HCT116 (cell line): Measurements from ENCODE around the gene TPBGL. TPM values are rescaled to one million over a fixed set of nuclear protein-coding genes. Genes with fewer than 3 reads are reported as not detected.

Experiments used
- ATAC-seq: fragments of 200-7000 bp; cut with Tn5 transposase; 2 replicates; pipeline ENCODE4 v1.9.1; 2020; ENCODE audit warnings: mild to moderate bottlenecking, moderate library complexity
- BruUV-seq: library from RNA; stranded (reverse); fragments of 400-500 nt; replicated peaks from 2 replicates; lab custom pipeline; 2021; lab: Mats Ljungman, UMichigan
- CTCF ChIA-PET: fragments of 300-600 bp; sonication (Branson Sonifier 250); formaldehyde crosslinking; loops from one replicate; lab custom pipeline; 2021; ENCODE audit warnings: antibody characterized with exemption; lab: Charles Lee
- POLR2A ChIA-PET: fragments of 300-600, 350-600 bp; sonication (Branson Sonifier 250); formaldehyde crosslinking; loops from one replicate; lab custom pipeline; 2021; ENCODE audit warnings: antibody characterized with exemption; lab: Charles Lee
- RAD21 ChIA-PET, 2 experiments: fragments of 300-600 bp; sonication (Branson Sonifier 250); formaldehyde crosslinking; loops; one replicate each; lab custom pipeline; 2023; ENCODE audit warnings: low total read pairs in 2 of 2; ENCODE audit not compliant: uncharacterized antibody in 2 of 2, unreplicated experiment in 2 of 2, low non-redundant PET in 1 of 2; lab: Charles Lee
- DNase-seq: peaks from one replicate; pipeline ENCODE4 v3.0.0-alpha.2; 2010; ENCODE audit warnings: low read depth, low spot score
- H2AFZ ChIP-seq: fragments of 200-600 bp; shearing (Covaris generic), sonication (generic); 2 replicates; pipeline ENCODE4 v1.6.1; 2017; ENCODE audit warnings: low read depth, mixed run types, mixed read lengths, antibody characterized with exemption, low read length; ENCODE audit not compliant: poor library complexity, severe bottlenecking
- H3K27ac ChIP-seq: 2 replicates; pipeline ENCODE4 v1.5.1; 2012; ENCODE audit warnings: low read depth, low read length
- H3K27me3 ChIP-seq: fragments of 200-600 bp; sonication (generic); 2 replicates; pipeline ENCODE4 v1.6.1; 2016; ENCODE audit warnings: mixed run types, low read length, mixed read lengths; ENCODE audit not compliant: insufficient read depth
- H3K36me3 ChIP-seq, 2 experiments: fragments of 200-500 bp in 1 of 2; fragments of 200-600 bp in 1 of 2; sonication (Bioruptor generic) in 1 of 2; sonication (generic) in 1 of 2; 2 replicates each; pipeline versions ENCODE4 v1.5.1 to v1.6.1; 2014 to 2016; ENCODE audit warnings: low read length in 2 of 2, inconsistent platforms in 1 of 2, mixed read lengths in 1 of 2, mixed run types in 1 of 2; ENCODE audit not compliant: insufficient read depth in 2 of 2, control insufficient read depth in 1 of 2
- H3K4me1 ChIP-seq, 2 experiments: fragments of 200-600 bp in 1 of 2; sonication (generic) in 1 of 2; 2 replicates each; pipeline versions ENCODE4 v1.5.1 to v1.6.1; 2012 to 2017; ENCODE audit warnings: low read length in 2 of 2, inconsistent platforms in 1 of 2, mild to moderate bottlenecking in 1 of 2, mixed read lengths in 1 of 2, mixed run types in 1 of 2, moderate library complexity in 1 of 2; ENCODE audit not compliant: insufficient read depth in 2 of 2, control insufficient read depth in 1 of 2
- H3K4me2 ChIP-seq: fragments of 200-600 bp; sonication (generic); 2 replicates; pipeline ENCODE4 v1.6.1; 2017; ENCODE audit warnings: mixed run types, low read length, mixed read lengths
- H3K4me3 ChIP-seq, 2 experiments: fragments of 200-600 bp in 1 of 2; sonication (generic) in 1 of 2; replicated peaks in 1 of 2; 2 replicates each; pipeline ENCODE4 v1.5.1; 2011 to 2016; ENCODE audit warnings: low read length in 2 of 2, control low read depth in 1 of 2, low read depth in 1 of 2, mild to moderate bottlenecking in 1 of 2, mixed read lengths in 1 of 2, mixed run types in 1 of 2
- H3K79me2 ChIP-seq: fragments of 200-600 bp; sonication (generic); 2 replicates; pipeline ENCODE4 v1.6.1; 2017; ENCODE audit warnings: mild to moderate bottlenecking, mixed run types, low read length, moderate library complexity, mixed read lengths; ENCODE audit not compliant: insufficient read depth
- H3K9ac ChIP-seq: fragments of 200-600 bp; sonication (generic); 2 replicates; pipeline ENCODE4 v1.6.1; 2016; ENCODE audit warnings: low read length, mixed read lengths
- H3K9me2 ChIP-seq: fragments of 200-600 bp; sonication (generic), shearing (Covaris generic); 2 replicates; pipeline ENCODE4 v1.6.1; 2017; ENCODE audit warnings: mixed run types, mild to moderate bottlenecking, moderate library complexity; ENCODE audit not compliant: insufficient read depth
- H3K9me3 ChIP-seq, 2 experiments: fragments of 200-500 bp in 1 of 2; fragments of 200-600 bp in 1 of 2; sonication (Bioruptor generic) in 1 of 2; sonication (generic) in 1 of 2; 2 replicates each; pipeline ENCODE4 v1.6.1; 2014 to 2017; ENCODE audit warnings: low read length in 2 of 2, mixed read lengths in 2 of 2, inconsistent platforms in 1 of 2, low read depth in 1 of 2, mild to moderate bottlenecking in 1 of 2, mixed run types in 1 of 2, moderate library complexity in 1 of 2; ENCODE audit not compliant: control insufficient read depth in 1 of 2, insufficient read depth in 1 of 2
- H4K20me1 ChIP-seq: fragments of 200-600 bp; sonication (generic), shearing (Covaris generic); 2 replicates; pipeline ENCODE4 v1.6.1; 2017; ENCODE audit warnings: mixed run types, mild to moderate bottlenecking, moderate library complexity; ENCODE audit not compliant: insufficient read depth
- CBX3 ChIP-seq: IDR thresholded peaks from 2 replicates; pipeline ENCODE4 v1.6.1; 2012; ENCODE audit warnings: low read depth
- EGR1 ChIP-seq: IDR thresholded peaks from 2 replicates; pipeline ENCODE4 v1.6.1; 2012; ENCODE audit warnings: low read depth
- EZH2phosphoT487 ChIP-seq: fragments of 200-600 bp; IDR thresholded peaks from 2 replicates; pipeline ENCODE4 v1.6.1; 2018; ENCODE audit warnings: antibody characterized with exemption, borderline replicate concordance
- SIN3A ChIP-seq: IDR thresholded peaks from 2 replicates; pipeline ENCODE4 v1.6.1; 2012; ENCODE audit warnings: low read depth
- SRF ChIP-seq: IDR thresholded peaks from 2 replicates; pipeline ENCODE4 v1.6.1; 2012; ENCODE audit warnings: low read depth
- YY1 ChIP-seq: IDR thresholded peaks from 2 replicates; pipeline ENCODE4 v1.6.1; 2011; ENCODE audit warnings: low read length, low read depth, moderate library complexity, mild to moderate bottlenecking; ENCODE audit not compliant: insufficient replicate concordance; ENCODE audit errors: extremely low read depth
- ZFX ChIP-seq: fragments of 450-650 bp; IDR thresholded peaks from 2 replicates; pipeline ENCODE4 v1.6.1; 2017
- ZNF274 ChIP-seq: fragments of 200-500 bp; sonication (Bioruptor generic); IDR thresholded peaks from 2 replicates; pipeline ENCODE4 v1.6.1; 2014; ENCODE audit warnings: mild to moderate bottlenecking, low read depth, low read length, inconsistent platforms
- intact Hi-C: fragments of 100-400 bp; cut with micrococcal nuclease; formaldehyde crosslinking; loops from 2 replicates; pipeline ENCODE4 v1.10.0; 2022
- total RNA-seq: library from RNA; stranded (reverse); gene quantifications from one replicate; pipeline ENCODE4 v1.2.1, GENCODE V29; 2021; ENCODE audit not compliant: unreplicated experiment
- TF ChIP-seq, protein P1 (sequence below): IDR thresholded peaks from 2 replicates; pipeline ENCODE4 v1.6.1; 2012
- TF ChIP-seq, protein P2 (sequence below), 3 experiments: fragments of 200-600 bp in 1 of 3; sonication (generic) in 1 of 3; IDR thresholded peaks in 2 of 3; conservative IDR thresholded peaks in 1 of 3; 2 replicates each; pipeline ENCODE4 v1.5.1; 2012 to 2017; ENCODE audit warnings: low read depth in 2 of 3, low read length in 2 of 3, antibody characterized with exemption in 1 of 3, borderline replicate concordance in 1 of 3, control low read depth in 1 of 3, mild to moderate bottlenecking in 1 of 3, mixed read lengths in 1 of 3, mixed run types in 1 of 3, moderate library complexity in 1 of 3; ENCODE audit not compliant: insufficient read depth in 1 of 3
- TF ChIP-seq, protein P3 (sequence below): IDR thresholded peaks from 2 replicates; pipeline ENCODE4 v1.6.1; 2011; ENCODE audit warnings: mild to moderate bottlenecking, low read length, moderate library complexity; ENCODE audit not compliant: insufficient replicate concordance; ENCODE audit errors: extremely low read depth
- TF ChIP-seq, protein P4 (sequence below): IDR thresholded peaks from 2 replicates; pipeline ENCODE4 v1.6.1; 2012

Gene TPBGL
- total RNA-seq, 1 experiment from 2014 or later, result 0.12 TPM

DNA sequence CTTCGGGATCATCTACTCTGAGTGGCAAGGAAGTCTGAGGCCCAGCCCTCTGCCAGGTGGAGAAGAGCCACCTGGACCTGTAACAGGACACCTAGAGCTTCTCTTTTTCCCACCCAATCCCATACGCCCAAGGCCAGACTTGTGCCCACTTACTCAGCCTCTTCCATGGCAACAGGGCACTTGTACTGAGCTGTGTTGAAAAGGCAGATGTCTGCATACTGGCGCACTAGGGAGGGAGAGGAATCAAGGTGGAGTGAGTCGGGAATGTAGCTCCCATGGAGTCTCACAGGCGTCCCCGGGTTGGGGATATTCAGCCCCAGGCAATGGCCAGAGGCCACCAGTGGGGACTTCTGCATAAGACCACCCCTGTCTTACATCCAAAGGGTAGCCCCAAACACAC, 36.1 kb downstream of the TPBGL start (continued):
- TF ChIP-seq EZH2phosphoT487, result no peak

DNA sequence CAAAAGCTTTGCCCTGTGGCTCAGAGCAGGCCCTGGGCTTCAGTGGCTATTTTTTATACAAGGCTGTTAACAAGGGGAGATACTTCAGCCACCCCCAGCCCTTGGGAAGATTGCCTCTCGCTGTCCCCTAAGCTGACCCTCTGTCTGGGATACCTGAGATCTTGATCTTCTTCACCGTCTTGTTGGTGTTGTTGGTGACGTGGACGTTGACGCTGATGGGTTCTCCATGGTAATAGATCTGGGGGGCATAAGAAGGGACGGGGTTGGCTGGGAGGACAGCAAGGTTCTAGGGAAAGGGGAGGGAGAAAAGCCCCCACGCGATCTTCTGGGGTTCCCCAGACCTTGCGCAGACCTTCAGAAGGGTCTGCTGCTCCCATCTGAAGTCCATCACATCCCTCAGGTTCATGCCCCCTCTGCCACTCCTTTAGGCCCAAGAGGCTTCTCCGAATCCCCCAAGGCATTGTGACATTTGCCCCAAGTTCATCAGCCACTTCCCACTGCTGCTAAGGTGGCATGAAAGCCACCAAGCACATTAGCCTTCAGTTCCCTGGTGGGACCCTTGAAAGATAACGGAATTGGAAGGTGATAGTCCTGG, 36.7 kb downstream of the TPBGL start:
- CTCF ChIA-PET, result no interaction called here
- Histone ChIP-seq H4K20me1 (no peaks in the 10 kb centered on the region), H3K9me3 (no peaks in the 10 kb centered on the region), H3K79me2 (no peaks in the 10 kb centered on the region), H3K4me1 (no peaks in the 10 kb centered on the region), H3K4me2 (no peak overlapping the region), H3K27me3 (no peaks in the 10 kb centered on the region), H3K27ac (no peak overlapping the region), H2AFZ (no peak overlapping the region), H3K9ac (no peak overlapping the region), H3K36me3 (peaks cover 0 to 7% of the 10 kb centered on the region in 2 experiments; a peak in 2 of 4 replicates), H3K9me2 (no peaks in the 10 kb centered on the region), H3K4me3 (no peak overlapping the region)
- intact Hi-C loops, result no loop called here
- POLR2A ChIA-PET, result no interaction called here
- DNase-seq (no peak), ATAC-seq (no peak)
- no peak for TF ChIP-seq SIN3A
- no peak for TF ChIP-seq CBX3
- no TSS peak for BruUV-seq
- RAD21 ChIA-PET, result no interaction called here

DNA sequence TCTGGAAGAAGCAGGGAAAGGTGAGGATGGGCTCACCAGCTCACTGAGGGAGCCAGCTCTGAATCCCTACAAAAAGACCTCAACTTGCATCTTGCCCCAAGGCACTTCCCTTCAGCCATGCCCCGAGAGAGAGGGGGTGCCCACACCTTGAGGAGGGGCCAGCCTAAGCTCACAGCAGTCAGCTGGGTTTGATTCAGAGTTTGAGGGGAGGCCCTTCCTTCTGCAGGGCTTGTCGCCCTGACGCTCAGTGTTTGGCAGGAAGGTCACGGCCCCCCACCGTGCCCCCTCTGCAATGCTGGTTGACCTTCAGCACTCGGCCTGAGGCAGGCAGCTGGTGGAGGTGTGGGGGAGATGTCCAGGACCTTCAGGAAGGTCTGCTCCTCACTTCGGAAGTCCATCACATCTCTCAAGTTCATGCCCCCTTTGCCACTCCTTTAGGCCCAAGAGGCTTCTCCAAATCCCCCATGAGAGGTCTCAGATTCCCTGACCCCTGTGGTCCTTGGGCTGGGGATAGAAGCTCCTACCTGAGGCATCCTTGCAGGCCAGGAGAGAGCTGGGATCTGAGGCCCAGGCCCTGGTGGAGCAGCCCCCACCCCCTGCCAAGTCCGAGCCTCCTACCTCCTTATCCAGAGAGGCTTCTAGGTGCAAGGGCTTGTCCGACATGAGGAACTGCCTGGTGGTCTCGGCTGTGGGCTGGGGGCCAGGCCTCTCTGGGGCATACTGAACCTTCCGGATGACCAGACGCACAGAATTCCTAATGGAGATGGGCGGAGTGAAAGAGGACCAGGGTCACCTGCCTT, 37.6 kb downstream of the TPBGL start:
- no peaks in the 10 kb centered on the region for H3K9me2 ChIP-seq
- BruUV-seq, result no TSS peak
- no peak overlapping the region for H2AFZ ChIP-seq
- DNase-seq (no peak), ATAC-seq (no peak)
- no peak overlapping the region for H3K27ac ChIP-seq
- no peaks in the 10 kb centered on the region for H3K9me3 ChIP-seq
- no peaks in the 10 kb centered on the region for H4K20me1 ChIP-seq
- no peak overlapping the region for H3K4me2 ChIP-seq
- H3K36me3 ChIP-seq, result peaks cover 0 to 7% of the 10 kb centered on the region in 2 experiments; a peak in 2 of 4 replicates
- intact Hi-C loops, result no loop called here
- CTCF ChIA-PET, result no interaction called here
- RAD21 ChIA-PET, result no interaction called here
- H3K79me2 ChIP-seq, result no peaks in the 10 kb centered on the region
- H3K4me3 ChIP-seq, result no peak overlapping the region
- POLR2A ChIA-PET, result no interaction called here
- no peaks in the 10 kb centered on the region for H3K4me1 ChIP-seq
- H3K27me3 ChIP-seq, result no peaks in the 10 kb centered on the region
- no peak overlapping the region for H3K9ac ChIP-seq
- TF ChIP-seq, protein P1, sequence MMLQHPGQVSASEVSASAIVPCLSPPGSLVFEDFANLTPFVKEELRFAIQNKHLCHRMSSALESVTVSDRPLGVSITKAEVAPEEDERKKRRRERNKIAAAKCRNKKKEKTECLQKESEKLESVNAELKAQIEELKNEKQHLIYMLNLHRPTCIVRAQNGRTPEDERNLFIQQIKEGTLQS, result no peak
- no peak for TF ChIP-seq SIN3A
- no peak for TF ChIP-seq YY1
- TF ChIP-seq, protein P2, sequence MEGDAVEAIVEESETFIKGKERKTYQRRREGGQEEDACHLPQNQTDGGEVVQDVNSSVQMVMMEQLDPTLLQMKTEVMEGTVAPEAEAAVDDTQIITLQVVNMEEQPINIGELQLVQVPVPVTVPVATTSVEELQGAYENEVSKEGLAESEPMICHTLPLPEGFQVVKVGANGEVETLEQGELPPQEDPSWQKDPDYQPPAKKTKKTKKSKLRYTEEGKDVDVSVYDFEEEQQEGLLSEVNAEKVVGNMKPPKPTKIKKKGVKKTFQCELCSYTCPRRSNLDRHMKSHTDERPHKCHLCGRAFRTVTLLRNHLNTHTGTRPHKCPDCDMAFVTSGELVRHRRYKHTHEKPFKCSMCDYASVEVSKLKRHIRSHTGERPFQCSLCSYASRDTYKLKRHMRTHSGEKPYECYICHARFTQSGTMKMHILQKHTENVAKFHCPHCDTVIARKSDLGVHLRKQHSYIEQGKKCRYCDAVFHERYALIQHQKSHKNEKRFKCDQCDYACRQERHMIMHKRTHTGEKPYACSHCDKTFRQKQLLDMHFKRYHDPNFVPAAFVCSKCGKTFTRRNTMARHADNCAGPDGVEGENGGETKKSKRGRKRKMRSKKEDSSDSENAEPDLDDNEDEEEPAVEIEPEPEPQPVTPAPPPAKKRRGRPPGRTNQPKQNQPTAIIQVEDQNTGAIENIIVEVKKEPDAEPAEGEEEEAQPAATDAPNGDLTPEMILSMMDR (IDR thresholded peaks at IDR 0.05 in 2 of 3, conservative IDR thresholded peaks at IDR 0.05 in 1 of 3; ENCODE audit: borderline replicate concordance in 1 of 3, insufficient read depth in 1 of 3, low read depth in 2 of 3, low read length in 2 of 3), result no peak
- TF ChIP-seq, protein P3, sequence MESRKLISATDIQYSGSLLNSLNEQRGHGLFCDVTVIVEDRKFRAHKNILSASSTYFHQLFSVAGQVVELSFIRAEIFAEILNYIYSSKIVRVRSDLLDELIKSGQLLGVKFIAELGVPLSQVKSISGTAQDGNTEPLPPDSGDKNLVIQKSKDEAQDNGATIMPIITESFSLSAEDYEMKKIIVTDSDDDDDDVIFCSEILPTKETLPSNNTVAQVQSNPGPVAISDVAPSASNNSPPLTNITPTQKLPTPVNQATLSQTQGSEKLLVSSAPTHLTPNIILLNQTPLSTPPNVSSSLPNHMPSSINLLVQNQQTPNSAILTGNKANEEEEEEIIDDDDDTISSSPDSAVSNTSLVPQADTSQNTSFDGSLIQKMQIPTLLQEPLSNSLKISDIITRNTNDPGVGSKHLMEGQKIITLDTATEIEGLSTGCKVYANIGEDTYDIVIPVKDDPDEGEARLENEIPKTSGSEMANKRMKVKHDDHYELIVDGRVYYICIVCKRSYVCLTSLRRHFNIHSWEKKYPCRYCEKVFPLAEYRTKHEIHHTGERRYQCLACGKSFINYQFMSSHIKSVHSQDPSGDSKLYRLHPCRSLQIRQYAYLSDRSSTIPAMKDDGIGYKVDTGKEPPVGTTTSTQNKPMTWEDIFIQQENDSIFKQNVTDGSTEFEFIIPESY, result no peak
- TF ChIP-seq, protein P4, sequence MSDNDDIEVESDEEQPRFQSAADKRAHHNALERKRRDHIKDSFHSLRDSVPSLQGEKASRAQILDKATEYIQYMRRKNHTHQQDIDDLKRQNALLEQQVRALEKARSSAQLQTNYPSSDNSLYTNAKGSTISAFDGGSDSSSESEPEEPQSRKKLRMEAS, result no peak
- no peak for TF ChIP-seq ZNF274
- no peak for TF ChIP-seq SRF
- TF ChIP-seq CBX3, result no peak
- TF ChIP-seq ZFX, result no peak
- no peak for TF ChIP-seq EGR1
